Mucosa of stomach (tissue), 1 donor: ENCODE measurements around the gene CNTNAP2.

Experiments
- H3K27me3 ChIP-seq: one replicate; pipeline ENCODE4 v1.7.0; 2013; ENCODE audit warnings: mild to moderate bottlenecking, low read length; ENCODE audit not compliant: control insufficient read depth, insufficient read depth
- H3K36me3 ChIP-seq: one replicate; pipeline ENCODE4 v1.7.0; 2013; ENCODE audit warnings: low read length; ENCODE audit not compliant: control insufficient read depth, insufficient read depth
- H3K4me1 ChIP-seq: one replicate; pipeline ENCODE4 v1.7.0; 2013; ENCODE audit warnings: mild to moderate bottlenecking, low read length; ENCODE audit not compliant: control insufficient read depth, insufficient read depth
- H3K4me3 ChIP-seq: one replicate; pipeline ENCODE4 v1.7.0; 2013; ENCODE audit warnings: low read length
- H3K9ac ChIP-seq: one replicate; pipeline ENCODE4 v1.7.0; 2013; ENCODE audit warnings: mild to moderate bottlenecking, low read length, moderate library complexity
- H3K9me3 ChIP-seq: one replicate; pipeline ENCODE4 v1.7.0; 2013; ENCODE audit warnings: mild to moderate bottlenecking, low read length, moderate library complexity; ENCODE audit not compliant: control insufficient read depth
- donor health status: Pancreatic carcinoma.

Gene CNTNAP2

GRCh38 chr7:146117576-146117975 is 975 bp downstream of the CNTNAP2 start:
- H3K27me3 ChIP-seq: peaks cover 12% of the 10 kb centered on the region
- H3K9me3 ChIP-seq: no peaks in the 10 kb centered on the region
- H3K36me3 ChIP-seq: no peaks in the 10 kb centered on the region
- H3K9ac ChIP-seq: no peak overlapping the region
- H3K4me3 ChIP-seq: no peak overlapping the region
- no peaks in the 10 kb centered on the region for H3K4me1 ChIP-seq

GRCh38 chr7:146119002-146119401 is 2.4 kb downstream of the CNTNAP2 start:
- H3K9me3 ChIP-seq: no peaks in the 10 kb centered on the region
- no peak overlapping the region for H3K4me3 ChIP-seq
- no peaks in the 10 kb centered on the region for H3K36me3 ChIP-seq
- no peak overlapping the region for H3K9ac ChIP-seq
- peaks cover 12% of the 10 kb centered on the region for H3K27me3 ChIP-seq
- H3K4me1 ChIP-seq: no peaks in the 10 kb centered on the region

GRCh38 chr7:146123715-146124114 is 7.1 kb downstream of the CNTNAP2 start:
- H3K36me3 ChIP-seq: no peaks in the 10 kb centered on the region
- no peaks in the 10 kb centered on the region for H3K9me3 ChIP-seq
- H3K27me3 ChIP-seq: no peaks in the 10 kb centered on the region
- no peak overlapping the region for H3K9ac ChIP-seq
- H3K4me1 ChIP-seq: no peaks in the 10 kb centered on the region
- no peak overlapping the region for H3K4me3 ChIP-seq

- H3K4me1 ChIP-seq: no peaks in the 10 kb centered on the region
- H3K27me3 ChIP-seq: no peaks in the 10 kb centered on the region
- H3K9me3 ChIP-seq: no peaks in the 10 kb centered on the region
- H3K36me3 ChIP-seq: no peaks in the 10 kb centered on the region
- H3K4me3 ChIP-seq: no peak overlapping the region
- no peak overlapping the region for H3K9ac ChIP-seq
Measured at GRCh38 chr7:146126767-146127509, 10.3 kb downstream of the CNTNAP2 start.

- no peaks in the 10 kb centered on the region for H3K36me3 ChIP-seq
- H3K27me3 ChIP-seq: no peaks in the 10 kb centered on the region
- no peaks in the 10 kb centered on the region for H3K9me3 ChIP-seq
- H3K9ac ChIP-seq: no peak overlapping the region
- no peaks in the 10 kb centered on the region for H3K4me1 ChIP-seq
- H3K4me3 ChIP-seq: no peak overlapping the region
Measured at GRCh38 chr7:146129296-146129695, 12.7 kb downstream of the CNTNAP2 start.

- no peaks in the 10 kb centered on the region for H3K4me1 ChIP-seq
- no peaks in the 10 kb centered on the region for H3K36me3 ChIP-seq
- no peak overlapping the region for H3K9ac ChIP-seq
- H3K4me3 ChIP-seq: no peak overlapping the region
- no peaks in the 10 kb centered on the region for H3K27me3 ChIP-seq
- no peaks in the 10 kb centered on the region for H3K9me3 ChIP-seq
Measured at GRCh38 chr7:146129997-146130396, 13.4 kb downstream of the CNTNAP2 start.

- Histone ChIP-seq H3K4me1 (no peaks in the 10 kb centered on the region), H3K9me3 (no peaks in the 10 kb centered on the region), H3K27me3 (no peaks in the 10 kb centered on the region), H3K9ac (no peak overlapping the region), H3K36me3 (no peaks in the 10 kb centered on the region), H3K4me3 (no peak overlapping the region)
Measured at GRCh38 chr7:146131701-146132100, 15.1 kb downstream of the CNTNAP2 start.

- Histone ChIP-seq H3K36me3 (no peaks in the 10 kb centered on the region), H3K4me3 (no peak overlapping the region), H3K27me3 (no peaks in the 10 kb centered on the region), H3K9ac (no peak overlapping the region), H3K9me3 (no peaks in the 10 kb centered on the region), H3K4me1 (no peaks in the 10 kb centered on the region)
Measured at GRCh38 chr7:146136357-146136875, 19.8 kb downstream of the CNTNAP2 start.

- H3K9me3 ChIP-seq: no peaks in the 10 kb centered on the region
- no peak overlapping the region for H3K4me3 ChIP-seq
- H3K4me1 ChIP-seq: no peaks in the 10 kb centered on the region
- H3K9ac ChIP-seq: no peak overlapping the region
- H3K36me3 ChIP-seq: no peaks in the 10 kb centered on the region
- no peaks in the 10 kb centered on the region for H3K27me3 ChIP-seq
Measured at GRCh38 chr7:146138926-146139325, 22.3 kb downstream of the CNTNAP2 start.

- H3K9me3 ChIP-seq: no peaks in the 10 kb centered on the region
- no peaks in the 10 kb centered on the region for H3K36me3 ChIP-seq
- H3K4me3 ChIP-seq: no peak overlapping the region
- H3K27me3 ChIP-seq: no peaks in the 10 kb centered on the region
- H3K9ac ChIP-seq: no peak overlapping the region
- no peaks in the 10 kb centered on the region for H3K4me1 ChIP-seq
Measured at GRCh38 chr7:146146831-146147486, 30.4 kb downstream of the CNTNAP2 start.

GRCh38 chr7:146150153-146150552 is 33.6 kb downstream of the CNTNAP2 start:
- Histone ChIP-seq H3K27me3 (no peaks in the 10 kb centered on the region), H3K4me3 (no peak overlapping the region)

GRCh38 chr7:146172112-146172511 is 55.5 kb downstream of the CNTNAP2 start:
- Histone ChIP-seq H3K4me3 (no peak overlapping the region), H3K9ac (no peak overlapping the region), H3K36me3 (no peaks in the 10 kb centered on the region), H3K4me1 (no peaks in the 10 kb centered on the region), H3K27me3 (no peaks in the 10 kb centered on the region), H3K9me3 (no peaks in the 10 kb centered on the region)

More at GRCh38 chr7:146150153-146150552, 33.6 kb downstream of the CNTNAP2 start:
- H3K36me3 ChIP-seq: no peaks in the 10 kb centered on the region
- no peak overlapping the region for H3K9ac ChIP-seq
- H3K4me1 ChIP-seq: no peaks in the 10 kb centered on the region
- H3K9me3 ChIP-seq: no peaks in the 10 kb centered on the region
